GM19455 (cell line): ENCODE results near the gene CDH4.
"Not testable (repeated sequence)": the region's sequence is repeated elsewhere in the genome, so short reads cannot be mapped to it uniquely, and the experiment has no call there.

Source experiments
- ATAC-seq: cut with Tn5 transposase; IDR thresholded peaks from one replicate; pipeline ENCODE4 v1.9.1; 2021; ENCODE audit not compliant: unreplicated experiment

The CDH4 gene

GRCh38 chr20:61939691-61940360, 687.8 kb downstream of the CDH4 start:
- ATAC-seq, result no peak

- no peak for ATAC-seq
These were observed 688.4 kb downstream of the CDH4 start for GRCh38 chr20:61940491-61940890.

DNA sequence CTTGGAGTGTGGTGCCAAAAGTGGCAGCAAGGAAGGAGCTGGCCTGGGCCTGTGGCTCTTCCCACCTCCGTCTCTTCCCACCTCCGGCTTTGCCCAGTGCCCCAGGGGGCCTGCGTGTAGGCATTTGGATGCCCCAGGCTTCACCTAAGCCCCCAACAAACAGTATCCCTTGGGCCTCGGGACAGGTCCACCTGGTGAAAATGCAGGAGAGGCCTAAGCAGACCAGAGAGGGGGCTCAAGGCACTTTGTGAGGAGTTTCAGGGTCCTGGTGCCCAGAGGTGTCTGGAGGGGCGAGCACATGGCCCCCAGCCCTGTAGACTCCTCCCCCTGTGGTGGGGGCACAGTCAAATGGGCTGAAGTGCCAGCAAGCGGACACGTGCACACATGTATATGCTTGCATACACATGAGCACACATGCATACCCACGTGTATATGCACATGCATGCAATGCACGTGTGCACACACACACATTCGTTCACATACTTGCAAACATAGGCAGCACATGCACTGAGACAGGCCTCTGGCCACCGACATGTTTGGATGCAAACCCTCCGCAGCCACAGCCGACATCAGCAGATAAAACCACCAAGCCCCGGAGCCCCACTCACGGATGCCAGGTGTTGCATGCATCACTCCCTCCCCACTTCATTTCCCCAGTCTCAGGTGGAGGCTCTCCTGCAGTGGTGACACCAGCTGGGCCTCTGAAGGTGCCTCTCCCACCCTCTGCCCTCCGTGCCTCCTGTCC, 689.1 kb downstream of the CDH4 start:
- no peak for ATAC-seq

- no peak for ATAC-seq
These were observed 689.8 kb downstream of the CDH4 start for GRCh38 chr20:61941721-61942405.

- ATAC-seq, result no peak
These were observed 690.5 kb downstream of the CDH4 start for GRCh38 chr20:61942526-61942925.

GRCh38 chr20:61944967-61945366, 692.9 kb downstream of the CDH4 start:
- not testable (repeated sequence) for ATAC-seq

DNA sequence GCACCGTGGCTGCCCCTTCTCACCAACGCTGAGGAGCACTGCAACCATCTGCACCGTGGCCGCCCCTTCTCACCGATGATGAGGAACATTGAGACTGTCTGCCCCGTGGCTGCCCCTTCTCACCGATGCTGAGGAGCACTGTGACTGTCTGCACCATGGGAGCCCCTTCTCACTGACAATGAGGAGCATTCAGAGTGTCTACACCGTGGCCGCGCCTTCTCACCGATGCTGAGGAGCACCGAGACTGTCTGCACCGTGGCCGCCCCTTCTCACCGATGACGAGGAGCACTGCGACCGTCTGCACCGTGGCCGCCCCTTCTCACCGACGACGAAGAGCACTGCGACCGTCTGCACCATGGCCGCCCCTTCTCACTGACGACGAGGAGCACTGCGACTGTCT, 693.4 kb downstream of the CDH4 start:
- not testable (repeated sequence) for ATAC-seq

- ATAC-seq, result not testable (repeated sequence)
These were observed 696.0 kb downstream of the CDH4 start for GRCh38 chr20:61948056-61948455.

- ATAC-seq, result no peak
These were observed 696.7 kb downstream of the CDH4 start for GRCh38 chr20:61948586-61949362.

DNA sequence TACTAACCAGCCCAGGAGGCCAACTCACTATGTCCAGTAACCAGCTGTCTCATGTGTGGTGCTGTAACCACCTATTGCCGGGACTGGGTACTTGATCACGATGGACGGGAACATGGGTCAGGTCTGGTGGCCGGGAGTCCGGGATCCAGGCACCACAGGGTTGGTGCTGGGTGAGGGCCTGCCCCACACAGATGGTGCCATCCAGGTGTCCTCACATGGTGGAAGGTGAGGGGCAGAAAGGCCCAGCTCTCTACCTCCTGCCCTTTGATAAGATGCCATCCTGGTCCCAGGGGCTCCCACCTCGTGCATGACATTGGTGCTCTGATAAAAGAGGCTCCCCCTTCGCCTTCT, 697.3 kb downstream of the CDH4 start:
- ATAC-seq, result no peak

DNA sequence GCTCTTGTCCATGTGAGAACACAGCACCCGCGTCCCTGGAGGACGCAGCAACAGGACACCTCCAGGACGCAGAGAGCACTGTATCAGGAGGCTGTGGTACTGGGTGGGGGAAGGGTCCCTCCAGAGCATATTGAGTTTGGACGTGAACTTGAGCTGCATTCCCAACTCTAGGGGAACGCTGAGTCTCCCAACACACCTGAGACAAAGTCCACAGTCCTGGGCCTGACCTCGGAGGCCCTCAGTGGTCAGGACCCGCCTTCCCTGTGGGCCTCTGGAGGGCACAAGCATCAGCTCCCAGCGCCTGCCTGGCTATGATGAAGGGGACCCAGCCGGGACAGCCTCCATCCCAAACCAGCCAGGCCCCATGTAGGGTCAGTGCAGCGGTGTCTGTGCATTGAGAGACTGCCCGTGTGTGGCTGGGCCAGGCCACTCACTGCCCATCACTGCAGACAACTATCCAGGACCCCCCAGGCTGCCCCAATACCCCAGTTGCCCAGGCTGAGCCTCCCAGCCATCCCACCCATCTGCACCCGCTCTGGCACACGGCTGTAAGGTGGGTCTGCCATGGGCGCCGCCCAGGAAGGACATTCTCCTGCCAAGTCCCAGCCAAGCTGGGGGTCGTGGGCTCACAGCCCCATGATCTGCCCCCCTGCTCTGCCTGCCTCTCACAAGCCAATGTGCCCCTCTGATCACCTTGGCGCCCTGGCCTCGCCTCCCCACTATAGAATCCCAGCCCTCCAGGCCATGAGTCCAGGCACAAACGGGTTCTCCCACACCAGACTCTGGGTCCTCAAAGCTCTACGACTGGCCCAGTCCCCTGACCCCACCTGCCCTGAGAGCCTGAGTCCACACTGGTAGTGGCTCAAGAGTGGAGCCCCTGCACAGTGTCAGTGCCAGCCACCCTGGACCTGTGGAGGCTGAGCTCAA, 697.9 kb downstream of the CDH4 start:
- ATAC-seq, result no peak

DNA sequence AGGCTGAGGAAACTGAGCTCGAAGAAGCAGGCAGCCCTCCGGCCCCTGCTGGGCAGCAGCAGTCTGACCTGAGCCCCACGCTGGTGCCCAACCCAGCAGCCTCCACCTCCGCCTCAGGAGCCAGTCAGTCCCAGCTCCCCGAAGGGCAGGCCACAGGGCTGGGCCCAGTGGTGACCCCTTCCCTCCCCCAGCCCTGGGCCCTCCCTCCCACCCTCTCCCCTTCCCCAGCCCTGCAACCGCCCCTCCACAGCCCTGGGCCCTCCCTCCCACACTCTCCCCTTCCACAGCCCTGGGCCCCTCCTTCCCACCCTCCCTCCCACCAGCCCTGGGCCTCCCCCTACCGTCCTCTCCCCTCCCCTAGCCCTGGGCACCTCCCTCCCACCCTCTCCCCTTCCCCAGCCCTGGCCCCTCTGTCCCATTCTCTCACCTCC, 698.6 kb downstream of the CDH4 start:
- no peak for ATAC-seq

DNA sequence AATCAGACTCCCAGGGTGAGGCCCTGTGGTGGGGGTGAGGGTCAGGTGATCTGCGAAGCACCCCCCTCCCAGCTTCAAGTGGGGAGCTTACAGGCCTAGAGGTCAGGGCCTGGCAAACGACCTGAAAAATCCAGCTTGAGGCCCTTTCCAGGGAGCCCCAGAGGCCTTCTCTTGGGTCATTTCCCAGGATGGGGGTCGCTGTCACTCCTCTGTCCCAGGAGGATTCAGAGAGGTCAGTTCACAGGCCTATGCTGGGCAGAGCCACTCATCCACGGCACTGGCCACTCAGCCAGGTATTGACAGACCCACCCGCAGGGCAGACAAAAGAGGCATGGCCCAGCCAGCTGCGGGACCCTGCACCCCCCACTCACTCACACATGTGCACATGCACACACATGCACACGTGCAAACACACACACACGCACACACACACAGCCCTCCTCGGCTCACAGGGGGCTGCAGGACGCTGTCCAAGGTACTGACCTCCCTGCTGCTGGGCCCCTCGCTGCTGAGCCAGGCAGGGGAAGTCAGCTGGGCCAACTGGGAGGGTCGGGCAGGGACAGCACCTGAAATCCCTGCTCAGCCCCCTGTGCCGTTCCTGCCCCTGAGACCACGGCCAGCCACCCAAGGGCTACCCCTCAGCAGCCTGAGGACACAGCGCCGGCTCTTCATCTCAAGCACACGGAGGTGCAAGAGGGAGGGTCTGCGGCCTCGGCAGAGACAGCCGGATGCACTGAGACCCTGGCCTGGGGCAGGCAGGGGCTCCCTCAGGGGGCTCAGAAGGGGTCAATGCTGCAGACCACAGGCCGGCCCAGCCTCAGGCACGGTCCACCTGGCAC, 699.9 kb downstream of the CDH4 start:
- ATAC-seq, result no peak

DNA sequence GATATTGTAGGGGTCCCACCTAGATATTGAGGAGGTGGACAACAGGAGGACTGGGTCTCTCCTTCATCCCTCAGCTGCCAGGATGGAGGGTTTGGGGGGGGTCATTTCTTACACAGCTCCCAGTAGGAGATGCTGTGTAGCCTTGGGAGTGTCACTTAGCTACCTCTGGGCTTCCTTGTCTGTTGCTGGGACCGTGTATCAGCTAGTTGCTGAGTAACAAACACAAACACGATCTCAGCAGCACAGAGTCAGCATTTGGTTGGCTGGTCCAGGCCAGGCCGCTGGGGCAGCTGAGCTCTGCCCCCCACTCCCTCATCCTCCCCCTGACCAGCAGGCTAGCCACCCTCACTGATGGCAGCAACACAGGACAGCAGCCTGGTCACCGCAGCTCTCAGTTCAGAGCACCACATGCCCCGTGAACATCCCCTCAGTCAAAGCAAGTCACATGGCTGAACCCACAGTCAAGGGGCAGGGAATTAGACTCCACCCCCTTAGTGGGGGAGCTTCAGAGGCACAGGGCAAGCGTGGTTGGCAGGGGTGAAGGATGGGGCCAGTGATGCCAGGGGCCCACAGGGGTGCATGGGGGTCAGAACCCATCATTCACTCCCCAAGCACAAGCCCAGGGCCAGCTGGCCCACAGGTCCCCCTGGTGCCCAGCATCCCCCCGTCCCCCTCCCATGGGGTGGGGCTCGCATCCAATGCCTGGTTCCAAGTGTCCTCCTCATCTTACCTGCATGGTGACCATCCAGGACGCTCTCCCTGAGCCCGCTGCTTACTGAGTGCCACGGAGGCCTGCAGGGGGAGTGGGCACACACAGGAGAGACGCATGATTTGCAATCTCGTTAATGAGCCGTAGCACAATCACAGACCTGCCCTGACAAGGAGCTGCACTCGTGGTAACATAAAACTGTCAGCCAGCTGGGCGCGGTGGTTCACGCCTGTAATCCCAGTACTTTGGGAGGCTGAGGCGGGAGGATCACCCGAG, 701.3 kb downstream of the CDH4 start:
- no peak for ATAC-seq

DNA sequence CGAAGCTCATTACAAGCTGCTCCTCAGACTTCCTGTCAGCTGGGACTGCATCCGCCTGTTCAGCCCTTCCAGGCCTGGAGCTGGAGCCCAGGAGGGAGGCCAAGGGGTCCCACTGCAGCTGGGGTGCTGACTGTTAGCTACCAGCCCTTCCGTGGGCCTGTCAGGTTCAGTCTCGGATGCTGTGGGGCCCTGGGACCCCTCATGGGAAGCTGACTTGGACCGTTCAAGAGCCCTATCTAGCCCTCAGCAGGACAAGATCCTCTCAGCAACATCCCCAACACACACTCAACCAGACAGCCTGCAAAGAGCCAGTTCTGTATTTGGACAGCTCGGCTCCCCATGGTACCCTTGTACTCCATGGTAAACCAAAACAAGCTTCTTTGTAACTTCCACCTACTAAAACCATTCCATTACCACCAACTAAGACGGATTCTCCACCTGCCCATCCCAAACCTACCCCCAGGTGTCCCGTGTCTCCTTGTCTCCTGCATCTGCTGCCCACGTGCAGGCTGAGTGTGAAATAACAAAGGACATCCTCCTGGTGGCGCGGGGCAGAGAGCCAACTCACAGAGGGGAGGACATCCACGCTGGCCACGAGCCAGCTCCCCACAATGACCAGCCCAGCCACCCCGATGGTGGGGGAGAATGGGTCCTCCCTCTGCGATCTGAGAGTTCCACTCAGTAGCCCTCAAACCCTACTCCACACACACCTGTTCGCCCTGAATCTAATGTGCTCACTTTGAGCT, 702.4 kb downstream of the CDH4 start:
- ATAC-seq, result no peak

GRCh38 chr20:61955668-61956395, 703.8 kb downstream of the CDH4 start:
- ATAC-seq, result no peak
